Measurements from ENCODE around the gene BFSP2. TPM values are rescaled to one million over a fixed set of nuclear protein-coding genes. Genes with fewer than 3 reads are reported as not detected.

BFSP2 gene
- total RNA-seq, 1 donor from 2014 or later: not detected

DNA sequence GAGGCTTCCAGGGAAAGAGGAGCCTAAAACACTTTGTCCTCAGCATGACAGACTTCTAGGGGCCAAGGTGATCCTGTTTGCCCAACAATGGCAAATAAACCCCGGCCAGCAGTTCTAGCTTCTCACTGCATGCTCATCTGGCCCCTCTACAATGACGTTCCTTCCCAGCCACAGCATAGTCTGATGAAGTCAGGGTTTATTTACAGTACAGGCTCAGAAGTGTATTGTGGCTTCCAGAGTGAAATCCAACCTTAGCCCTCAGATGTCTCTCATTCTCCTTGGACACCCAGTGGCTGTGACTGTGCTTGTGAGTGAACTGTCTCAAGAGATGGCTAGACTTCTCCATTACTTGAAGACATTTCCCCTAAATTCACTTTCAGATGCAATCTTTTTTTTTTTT, 40.8 kb downstream of the BFSP2 start:
- no peak overlapping the region for H3K27ac Mint-ChIP-seq (ENCODE audit: unreplicated experiment)
- no peaks in the 10 kb centered on the region for H3K4me1 Mint-ChIP-seq (ENCODE audit: unreplicated experiment)
- no peaks in the 10 kb centered on the region for H3K36me3 Mint-ChIP-seq (ENCODE audit: low read depth, unreplicated experiment)
- no peaks in the 10 kb centered on the region for H3K27me3 Mint-ChIP-seq (ENCODE audit: unreplicated experiment)
- TF ChIP-seq, protein P1, sequence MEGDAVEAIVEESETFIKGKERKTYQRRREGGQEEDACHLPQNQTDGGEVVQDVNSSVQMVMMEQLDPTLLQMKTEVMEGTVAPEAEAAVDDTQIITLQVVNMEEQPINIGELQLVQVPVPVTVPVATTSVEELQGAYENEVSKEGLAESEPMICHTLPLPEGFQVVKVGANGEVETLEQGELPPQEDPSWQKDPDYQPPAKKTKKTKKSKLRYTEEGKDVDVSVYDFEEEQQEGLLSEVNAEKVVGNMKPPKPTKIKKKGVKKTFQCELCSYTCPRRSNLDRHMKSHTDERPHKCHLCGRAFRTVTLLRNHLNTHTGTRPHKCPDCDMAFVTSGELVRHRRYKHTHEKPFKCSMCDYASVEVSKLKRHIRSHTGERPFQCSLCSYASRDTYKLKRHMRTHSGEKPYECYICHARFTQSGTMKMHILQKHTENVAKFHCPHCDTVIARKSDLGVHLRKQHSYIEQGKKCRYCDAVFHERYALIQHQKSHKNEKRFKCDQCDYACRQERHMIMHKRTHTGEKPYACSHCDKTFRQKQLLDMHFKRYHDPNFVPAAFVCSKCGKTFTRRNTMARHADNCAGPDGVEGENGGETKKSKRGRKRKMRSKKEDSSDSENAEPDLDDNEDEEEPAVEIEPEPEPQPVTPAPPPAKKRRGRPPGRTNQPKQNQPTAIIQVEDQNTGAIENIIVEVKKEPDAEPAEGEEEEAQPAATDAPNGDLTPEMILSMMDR (IDR thresholded peaks at IDR 0.05; ENCODE audit: unreplicated experiment): no peak
- H3K4me3 Mint-ChIP-seq (ENCODE audit: unreplicated experiment): no peak overlapping the region
- no peak for DNase-seq (ENCODE audit: low spot score)
- peaks cover 7% of the 10 kb centered on the region for H3K9me3 Mint-ChIP-seq (ENCODE audit: unreplicated experiment)

DNA sequence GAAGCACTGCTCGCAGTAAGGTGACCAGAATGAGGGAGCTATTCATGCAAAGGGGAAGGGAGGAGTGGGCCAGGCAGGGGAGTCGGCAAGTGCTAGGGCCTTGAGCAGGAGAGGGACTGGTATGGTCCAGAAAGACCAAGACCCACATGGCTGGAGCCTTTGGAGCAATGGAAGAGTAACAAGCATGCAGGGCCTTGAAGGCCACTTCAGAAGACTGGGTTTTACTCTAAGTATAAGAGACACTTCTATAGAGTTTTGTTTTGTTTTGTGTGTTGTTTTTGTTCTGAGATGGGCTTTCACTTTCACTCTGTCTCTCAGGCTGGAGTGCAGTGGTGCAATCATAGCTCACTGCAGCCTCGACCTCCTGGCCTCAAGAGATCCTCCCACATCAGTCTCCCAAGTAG, 42.0 kb downstream of the BFSP2 start:
- H3K36me3 Mint-ChIP-seq (ENCODE audit: low read depth, unreplicated experiment): no peaks in the 10 kb centered on the region
- no peaks in the 10 kb centered on the region for H3K4me1 Mint-ChIP-seq (ENCODE audit: unreplicated experiment)
- H3K4me3 Mint-ChIP-seq (ENCODE audit: unreplicated experiment): no peak overlapping the region
- peaks cover 7% of the 10 kb centered on the region for H3K9me3 Mint-ChIP-seq (ENCODE audit: unreplicated experiment)
- TF ChIP-seq, protein P1 (IDR thresholded peaks at IDR 0.05; ENCODE audit: unreplicated experiment): no peak
- no peaks in the 10 kb centered on the region for H3K27me3 Mint-ChIP-seq (ENCODE audit: unreplicated experiment)
- no peak for DNase-seq (ENCODE audit: low spot score)
- H3K27ac Mint-ChIP-seq (ENCODE audit: unreplicated experiment): no peak overlapping the region

DNA sequence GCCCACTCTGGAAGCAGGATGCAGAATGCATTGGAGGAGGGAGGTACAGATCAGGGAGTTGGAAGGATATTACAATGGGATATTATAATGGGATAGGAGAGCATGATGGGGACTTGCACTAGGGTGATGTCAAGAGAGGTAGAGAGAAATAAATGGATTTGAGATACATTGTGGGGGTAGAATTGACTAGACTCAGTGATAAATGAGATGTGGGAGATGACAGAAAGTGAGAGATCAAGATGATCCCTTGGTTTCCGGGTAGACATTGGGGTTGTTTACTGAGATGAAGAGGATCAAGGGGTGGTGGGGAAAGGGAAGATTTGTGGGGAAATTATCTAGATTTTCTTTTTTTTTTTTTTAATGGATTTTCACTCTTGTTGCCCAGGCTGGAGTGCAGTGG, 42.7 kb downstream of the BFSP2 start:
- peaks cover 7% of the 10 kb centered on the region for H3K9me3 Mint-ChIP-seq (ENCODE audit: unreplicated experiment)
- no peak overlapping the region for H3K27ac Mint-ChIP-seq (ENCODE audit: unreplicated experiment)
- H3K4me1 Mint-ChIP-seq (ENCODE audit: unreplicated experiment): no peaks in the 10 kb centered on the region
- TF ChIP-seq, protein P1 (IDR thresholded peaks at IDR 0.05; ENCODE audit: unreplicated experiment): no peak
- no peak overlapping the region for H3K4me3 Mint-ChIP-seq (ENCODE audit: unreplicated experiment)
- no peak for DNase-seq (ENCODE audit: low spot score)
- H3K36me3 Mint-ChIP-seq (ENCODE audit: low read depth, unreplicated experiment): no peaks in the 10 kb centered on the region
- H3K27me3 Mint-ChIP-seq (ENCODE audit: unreplicated experiment): no peaks in the 10 kb centered on the region

DNA sequence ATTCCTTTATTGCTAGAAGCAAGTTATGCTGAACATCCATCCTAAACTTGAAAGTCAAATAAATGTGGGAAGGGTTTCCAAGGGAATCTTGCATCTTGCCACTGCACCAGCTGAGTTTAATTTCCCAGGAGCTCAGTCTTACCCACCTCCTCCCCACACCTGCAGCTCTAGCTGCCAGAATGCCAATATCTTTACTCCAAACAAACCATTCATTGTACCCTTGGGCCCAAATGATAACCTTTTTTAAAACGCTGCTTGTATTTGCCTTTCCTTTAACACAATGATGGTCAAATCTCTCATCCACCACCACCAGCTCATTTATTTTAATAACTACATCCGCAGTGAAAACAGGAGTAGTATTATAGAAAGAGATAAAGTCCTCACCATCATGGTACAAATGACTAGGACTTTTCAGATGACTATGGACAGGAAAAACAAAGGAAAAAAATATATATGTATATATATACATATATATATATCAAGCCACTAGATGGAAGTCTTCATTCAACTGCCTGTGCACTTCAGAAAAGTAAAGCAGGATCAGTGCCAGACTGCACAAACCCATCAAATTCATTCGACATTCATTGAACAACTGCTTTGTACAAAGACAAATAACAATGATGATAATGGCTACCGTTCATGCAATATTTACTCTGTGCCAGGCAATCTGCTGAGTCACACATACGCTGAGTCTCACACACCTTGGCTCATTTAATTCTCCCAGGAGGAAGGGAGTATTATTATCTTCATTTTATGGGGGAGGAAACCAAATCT, 44.0 kb downstream of the BFSP2 start:
- DNase-seq (ENCODE audit: low spot score): no peak
- Mint-ChIP-seq H3K27me3 (ENCODE audit: unreplicated experiment) (no peaks in the 10 kb centered on the region), H3K27ac (ENCODE audit: unreplicated experiment) (no peak overlapping the region), H3K9me3 (ENCODE audit: unreplicated experiment) (peaks cover 7% of the 10 kb centered on the region), H3K36me3 (ENCODE audit: low read depth, unreplicated experiment) (no peaks in the 10 kb centered on the region), H3K4me3 (ENCODE audit: unreplicated experiment) (no peak overlapping the region), H3K4me1 (ENCODE audit: unreplicated experiment) (no peaks in the 10 kb centered on the region)
- TF ChIP-seq, protein P1 (IDR thresholded peaks at IDR 0.05; ENCODE audit: unreplicated experiment): no peak

DNA sequence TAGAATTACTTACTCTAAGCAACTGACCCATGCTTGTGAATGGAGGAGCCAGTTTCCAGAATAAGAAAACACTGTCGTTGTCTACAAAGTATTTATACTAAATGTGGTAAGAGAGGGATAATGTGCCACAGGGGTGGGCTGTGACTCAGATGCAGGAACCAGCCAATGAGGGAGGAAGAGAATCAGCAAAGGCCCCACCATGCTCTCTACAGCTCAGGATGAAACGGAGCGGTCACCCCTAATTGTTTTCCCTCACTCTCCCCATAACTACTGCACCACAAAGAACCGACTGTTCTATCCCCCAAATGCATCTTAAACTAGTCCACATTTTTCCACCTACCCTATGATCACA, 44.5 kb downstream of the BFSP2 start:
- H3K4me1 Mint-ChIP-seq (ENCODE audit: unreplicated experiment): no peaks in the 10 kb centered on the region
- no peak for DNase-seq (ENCODE audit: low spot score)
- TF ChIP-seq, protein P1 (IDR thresholded peaks at IDR 0.05; ENCODE audit: unreplicated experiment): no peak
- H3K27me3 Mint-ChIP-seq (ENCODE audit: unreplicated experiment): no peaks in the 10 kb centered on the region
- H3K27ac Mint-ChIP-seq (ENCODE audit: unreplicated experiment): no peak overlapping the region
- H3K9me3 Mint-ChIP-seq (ENCODE audit: unreplicated experiment): peaks cover 5% of the 10 kb centered on the region
- no peak overlapping the region for H3K4me3 Mint-ChIP-seq (ENCODE audit: unreplicated experiment)
- no peaks in the 10 kb centered on the region for H3K36me3 Mint-ChIP-seq (ENCODE audit: low read depth, unreplicated experiment)
